NCI-H1436 treated with DMSO at 0.1 percent for 48 hours (cell line): ENCODE results near the gene CDYL2.
"Not testable (repeated sequence)": the region's sequence is repeated elsewhere in the genome, so short reads cannot be mapped to it uniquely, and the experiment has no call there.

Experiments used
- DNase-seq: peaks from one replicate; lab custom pipeline; 2025; lab: John Stamatoyannopoulos, UW

CDYL2 gene

GRCh38 chr16:80804526-80805383 lies at the start of gene CDYL2:
CDYL2 (minus strand) TSS chr16:80804598; CDS start chr16:80804173, 425 bp downstream.
- no peak for DNase-seq

GRCh38 chr16:80852261-80852872 lies 48.0 kb upstream of the CDYL2 start:
- DNase-seq, result no peak

- DNase-seq, result no peak
These were observed 47.4 kb upstream of the CDYL2 start for GRCh38 chr16:80851831-80852230.

GRCh38 chr16:80850757-80851156 lies 46.4 kb upstream of the CDYL2 start:
- DNase-seq, result no peak

- no peak for DNase-seq
These were observed 44.5 kb upstream of the CDYL2 start for GRCh38 chr16:80848862-80849261.

- no peak for DNase-seq
These were observed 42.3 kb upstream of the CDYL2 start for GRCh38 chr16:80846680-80847079.

- no peak for DNase-seq
These were observed 41.9 kb upstream of the CDYL2 start for GRCh38 chr16:80846275-80846674.

GRCh38 chr16:80844395-80844794 lies 40.0 kb upstream of the CDYL2 start:
- DNase-seq, result no peak

- DNase-seq, result no peak
These were observed 36.8 kb upstream of the CDYL2 start for GRCh38 chr16:80841231-80841630.

GRCh38 chr16:80837533-80838147 lies 33.2 kb upstream of the CDYL2 start:
- no peak for DNase-seq

- no peak for DNase-seq
These were observed 32.4 kb upstream of the CDYL2 start for GRCh38 chr16:80836846-80837245.

- DNase-seq, result no peak
These were observed 31.8 kb upstream of the CDYL2 start for GRCh38 chr16:80836202-80836601.

- DNase-seq, result no peak
These were observed 26.6 kb upstream of the CDYL2 start for GRCh38 chr16:80831039-80831438.

GRCh38 chr16:80828495-80828894 lies 24.1 kb upstream of the CDYL2 start:
- DNase-seq, result no peak

GRCh38 chr16:80827007-80827406 lies 22.6 kb upstream of the CDYL2 start:
- no peak for DNase-seq

GRCh38 chr16:80825365-80825758 lies 21.0 kb upstream of the CDYL2 start:
- no peak for DNase-seq

- DNase-seq, result no peak
These were observed 20.4 kb upstream of the CDYL2 start for GRCh38 chr16:80824623-80825364.

- DNase-seq, result no peak
These were observed 15.6 kb upstream of the CDYL2 start for GRCh38 chr16:80819988-80820387.

- no peak for DNase-seq
These were observed 12.0 kb upstream of the CDYL2 start for GRCh38 chr16:80816356-80816755.

- not testable (repeated sequence) for DNase-seq
These were observed 10.9 kb upstream of the CDYL2 start for GRCh38 chr16:80815278-80815677.

- DNase-seq, result no peak
These were observed 8.2 kb upstream of the CDYL2 start for GRCh38 chr16:80812593-80812992.

GRCh38 chr16:80809366-80809765 lies 5.0 kb upstream of the CDYL2 start:
- DNase-seq, result no peak
